H1 (cell line): ENCODE data around the gene ITPR1.

Experiments
- CHD1 ChIP-seq: IDR thresholded peaks from 2 replicates; pipeline ENCODE4 v1.6.1; 2012; ENCODE audit warnings: low read depth, low read length, improper control_type of control experiment
- CTCF ChIP-seq, 3 experiments: IDR thresholded peaks; 1 replicate in 2 of 3; 2 replicates in 1 of 3; pipeline versions ENCODE4 v1.5.1 to v1.6.1; 2011; ENCODE audit warnings: low read length in 3 of 3, mild to moderate bottlenecking in 3 of 3, inconsistent platforms in 2 of 3, low read depth in 1 of 3, moderate library complexity in 1 of 3; ENCODE audit not compliant: insufficient read depth in 1 of 3; ENCODE audit errors: control extremely low read depth in 1 of 3
- EZH2 ChIP-seq: fragments of 200-600 bp; sonication (generic); IDR thresholded peaks from 2 replicates; pipeline ENCODE4 v1.7.1; 2012; ENCODE audit warnings: low read depth, mild to moderate bottlenecking, moderate library complexity, low read length, inconsistent platforms; ENCODE audit not compliant: severe bottlenecking
- GABPA ChIP-seq: IDR thresholded peaks from 2 replicates; pipeline ENCODE4 v1.6.1; 2011; ENCODE audit warnings: mild to moderate bottlenecking, low read length, moderate library complexity, borderline replicate concordance; ENCODE audit not compliant: insufficient read depth
- KDM1A ChIP-seq: fragments of 200-600, 300-600 bp; sonication (generic); IDR thresholded peaks from 2 replicates; pipeline ENCODE4 v1.7.1; 2016; ENCODE audit warnings: mild to moderate bottlenecking, low read length, borderline replicate concordance
- POLR2A ChIP-seq, 2 experiments: IDR thresholded peaks; 1 replicate in 1 of 2; 2 replicates in 1 of 2; pipeline ENCODE4 v1.6.1; 2011; ENCODE audit warnings: low read depth in 2 of 2, low read length in 2 of 2, mild to moderate bottlenecking in 2 of 2; ENCODE audit errors: control extremely low read depth in 1 of 2
- POLR2AphosphoS5 ChIP-seq: IDR thresholded peaks from 2 replicates; pipeline ENCODE4 v1.6.1; 2011; ENCODE audit warnings: low read depth, low read length
- SUZ12 ChIP-seq: fragments of 200-600 bp; sonication (generic); IDR thresholded peaks from 2 replicates; pipeline ENCODE4 v1.6.1; 2012; ENCODE audit warnings: mild to moderate bottlenecking, inconsistent platforms, low read length, moderate library complexity, mixed read lengths
- TAF7 ChIP-seq: optimal IDR thresholded peaks from 2 replicates; pipeline ENCODE3; 2011; ENCODE audit warnings: low read depth, mild to moderate bottlenecking, inconsistent platforms, low read length, moderate library complexity, borderline replicate concordance
- ZNF274 ChIP-seq: IDR thresholded peaks from 2 replicates; pipeline ENCODE4 v1.7.0; 2012; ENCODE audit warnings: low read length, borderline replicate concordance; ENCODE audit errors: extremely low read depth
- TF ChIP-seq, protein P1 (sequence below): IDR thresholded peaks from 2 replicates; pipeline ENCODE4 v1.6.1; 2012; ENCODE audit warnings: inconsistent platforms

- no peak for TF ChIP-seq EZH2
- TF ChIP-seq TAF7, result no peak
- TF ChIP-seq CTCF (IDR thresholded peaks at IDR 0.05; ENCODE audit: control extremely low read depth in 1 of 3, insufficient read depth in 1 of 3, low read depth in 1 of 3, low read length in 3 of 3), result no peak
- TF ChIP-seq POLR2AphosphoS5, result no peak
- TF ChIP-seq POLR2A (IDR thresholded peaks at IDR 0.05; ENCODE audit: control extremely low read depth in 1 of 2, low read depth in 2 of 2, low read length in 2 of 2), result no peak
- no peak for TF ChIP-seq KDM1A
- no peak for TF ChIP-seq CHD1
- TF ChIP-seq ZNF274, result no peak
- TF ChIP-seq, protein P1, sequence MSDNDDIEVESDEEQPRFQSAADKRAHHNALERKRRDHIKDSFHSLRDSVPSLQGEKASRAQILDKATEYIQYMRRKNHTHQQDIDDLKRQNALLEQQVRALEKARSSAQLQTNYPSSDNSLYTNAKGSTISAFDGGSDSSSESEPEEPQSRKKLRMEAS, result no peak
- TF ChIP-seq SUZ12, result no peak
- no peak for TF ChIP-seq GABPA
These were observed 187.7 kb downstream of the ITPR1 start for GRCh38 chr3:4680871-4681300.
